IMR-90 (cell line): ENCODE results near the gene AJAP1. TPM values are rescaled to one million over a fixed set of nuclear protein-coding genes. Genes with fewer than 3 reads are reported as not detected.

Experiments
- ATAC-seq: fragments of 200-7000 bp; cut with Tn5 transposase; 2 replicates; pipeline ENCODE4 v1.9.1; 2020; ENCODE audit warnings: low read depth, mild to moderate bottlenecking, moderate library complexity
- BruUV-seq: library from RNA; stranded (reverse); fragments of 400-500 nt; replicated peaks from 2 replicates; lab custom pipeline; 2021; lab: Mats Ljungman, UMichigan
- CTCF ChIA-PET: fragments of 300-600 bp; formaldehyde crosslinking; extraction: SDS; loops from one replicate; lab custom pipeline; 2021; ENCODE audit warnings: antibody characterized with exemption; lab: Yijun Ruan, JAX
- POLR2A ChIA-PET: fragments of 300-600 bp; sonication (Branson Sonifier 250); formaldehyde crosslinking; loops from one replicate; lab custom pipeline; 2022; ENCODE audit warnings: antibody characterized with exemption; ENCODE audit not compliant: unreplicated experiment; lab: Charles Lee
- DNase-seq: peaks from one replicate; pipeline ENCODE4 v3.0.0; 2013
- H2AFZ ChIP-seq: replicated peaks from 2 replicates; pipeline ENCODE3; 2013; ENCODE audit warnings: low read length, mild to moderate bottlenecking; ENCODE audit not compliant: poor library complexity
- H2AK5ac ChIP-seq: 2 replicates; pipeline ENCODE4 v1.6.1; 2013; ENCODE audit warnings: low read depth, low read length, inconsistent platforms
- H2AK9ac ChIP-seq: replicated peaks from 2 replicates; pipeline ENCODE3; 2013; ENCODE audit warnings: mild to moderate bottlenecking, low read depth, low read length, moderate library complexity; ENCODE audit not compliant: poor library complexity
- H2BK120ac ChIP-seq: 2 replicates; pipeline ENCODE4 v1.6.1; 2013; ENCODE audit warnings: low read depth, low read length, inconsistent platforms
- H2BK15ac ChIP-seq: 3 replicates; pipeline ENCODE4 v1.6.1; 2013; ENCODE audit warnings: low read depth, low read length, inconsistent platforms
- H2BK20ac ChIP-seq: 2 replicates; pipeline ENCODE4 v1.6.1; 2013; ENCODE audit warnings: low read depth, mild to moderate bottlenecking, inconsistent platforms, low read length, moderate library complexity
- H2BK5ac ChIP-seq: 2 replicates; pipeline ENCODE4 v1.6.1; 2013; ENCODE audit warnings: mild to moderate bottlenecking, low read depth, low read length, inconsistent platforms; ENCODE audit not compliant: poor library complexity, severe bottlenecking
- H3K14ac ChIP-seq: replicated peaks from 2 replicates; pipeline ENCODE4 v1.6.1; 2013; ENCODE audit warnings: low read depth, low read length, inconsistent platforms
- H3K18ac ChIP-seq: 2 replicates; pipeline ENCODE4 v1.6.1; 2013; ENCODE audit warnings: low read depth, low read length, control low read depth
- H3K23ac ChIP-seq: 2 replicates; pipeline ENCODE4 v1.6.1; 2013; ENCODE audit warnings: low read depth, low read length, inconsistent platforms
- H3K27ac ChIP-seq: 2 replicates; pipeline ENCODE4 v1.5.1; 2013; ENCODE audit warnings: mild to moderate bottlenecking, control low read depth, low read length; ENCODE audit not compliant: insufficient read depth
- H3K27me3 ChIP-seq: 2 replicates; pipeline ENCODE4 v1.6.1; 2013; ENCODE audit warnings: low read length; ENCODE audit not compliant: control insufficient read depth, insufficient read depth
- H3K36me3 ChIP-seq: 2 replicates; pipeline ENCODE4 v1.6.1; 2013; ENCODE audit warnings: low read length, mixed read lengths; ENCODE audit not compliant: control insufficient read depth, insufficient read depth
- H3K4ac ChIP-seq: 2 replicates; pipeline ENCODE4 v1.6.1; 2013; ENCODE audit warnings: low read depth, low read length, inconsistent platforms
- H3K4me1 ChIP-seq: 2 replicates; pipeline ENCODE4 v1.6.1; 2013; ENCODE audit warnings: low read length, mixed read lengths; ENCODE audit not compliant: control insufficient read depth, insufficient read depth
- H3K4me2 ChIP-seq: 2 replicates; pipeline ENCODE4 v1.6.1; 2013; ENCODE audit warnings: low read depth, mild to moderate bottlenecking, control low read depth, low read length, moderate library complexity
- H3K4me3 ChIP-seq: 2 replicates; pipeline ENCODE4 v1.5.1; 2013; ENCODE audit warnings: low read depth, mild to moderate bottlenecking, control low read depth, low read length, moderate library complexity; ENCODE audit not compliant: insufficient read depth
- H3K56ac ChIP-seq: 2 replicates; pipeline ENCODE4 v1.6.1; 2013; ENCODE audit warnings: low read length, inconsistent platforms; ENCODE audit not compliant: insufficient read depth; ENCODE audit errors: extremely low read depth
- H3K79me1 ChIP-seq, 2 experiments: 2 replicates each; pipeline ENCODE4 v1.6.1; 2013; ENCODE audit warnings: low read length in 2 of 2, inconsistent platforms in 1 of 2, low read depth in 1 of 2
- H3K9ac ChIP-seq: 2 replicates; pipeline ENCODE4 v1.6.1; 2013; ENCODE audit warnings: low read depth, low read length, control low read depth
- H3K9me1 ChIP-seq: 2 replicates; pipeline ENCODE4 v1.6.1; 2013; ENCODE audit warnings: low read length, inconsistent platforms; ENCODE audit not compliant: insufficient read depth
- H3K9me3 ChIP-seq: 2 replicates; pipeline ENCODE4 v1.6.1; 2013; ENCODE audit warnings: low read length; ENCODE audit not compliant: control insufficient read depth, insufficient read depth
- H4K20me1 ChIP-seq: 2 replicates; pipeline ENCODE4 v1.6.1; 2013; ENCODE audit warnings: low read length, inconsistent platforms; ENCODE audit not compliant: insufficient read depth
- H4K5ac ChIP-seq: 2 replicates; pipeline ENCODE4 v1.6.1; 2013; ENCODE audit warnings: mild to moderate bottlenecking, low read depth, low read length, control low read depth
- H4K8ac ChIP-seq, 2 experiments: 2 replicates each; pipeline ENCODE4 v1.6.1; 2013; ENCODE audit warnings: low read depth in 2 of 2, low read length in 2 of 2, control low read depth in 1 of 2, inconsistent platforms in 1 of 2
- H4K91ac ChIP-seq: 2 replicates; pipeline ENCODE4 v1.6.1; 2013; ENCODE audit warnings: low read depth, low read length, inconsistent platforms; ENCODE audit not compliant: insufficient read depth
- CEBPB ChIP-seq: IDR thresholded peaks from 2 replicates; pipeline ENCODE4 v1.6.1; 2012; ENCODE audit warnings: low read depth, low read length, improper control_type of control experiment
- CHD1 ChIP-seq: IDR thresholded peaks from 2 replicates; pipeline ENCODE4 v1.6.1; 2012; ENCODE audit warnings: low read depth, low read length, improper control_type of control experiment
- CTCF ChIP-seq: conservative IDR thresholded peaks from 2 replicates; pipeline ENCODE4 v1.5.1; 2012; ENCODE audit warnings: mild to moderate bottlenecking, low read depth, low read length, improper control_type of control experiment
- ELK1 ChIP-seq: fragments of 150-350 bp; IDR thresholded peaks from 2 replicates; pipeline ENCODE4 v1.6.1; 2016; ENCODE audit warnings: low read depth, mild to moderate bottlenecking, low read length, moderate library complexity, borderline replicate concordance
- FOS ChIP-seq: fragments of 150-350 bp; IDR thresholded peaks from 2 replicates; pipeline ENCODE4 v1.6.1; 2016; ENCODE audit warnings: low read depth, low read length
- MAFK ChIP-seq: IDR thresholded peaks from 2 replicates; pipeline ENCODE4 v1.6.1; 2012; ENCODE audit warnings: low read depth, low read length, improper control_type of control experiment
- MAZ ChIP-seq: IDR thresholded peaks from 2 replicates; pipeline ENCODE4 v1.6.1; 2012; ENCODE audit warnings: low read depth, mild to moderate bottlenecking, low read length, improper control_type of control experiment, moderate library complexity, borderline replicate concordance
- MXI1 ChIP-seq: IDR thresholded peaks from 2 replicates; pipeline ENCODE4 v1.6.1; 2012; ENCODE audit warnings: low read depth, mild to moderate bottlenecking, low read length, moderate library complexity, borderline replicate concordance
- NFE2L2 ChIP-seq: fragments of 150-350 bp; IDR thresholded peaks from 2 replicates; pipeline ENCODE4 v1.6.1; 2016; ENCODE audit warnings: low read depth, mild to moderate bottlenecking, low read length
- RAD21 ChIP-seq: IDR thresholded peaks from 2 replicates; pipeline ENCODE4 v1.6.1; 2012; ENCODE audit warnings: low read length, improper control_type of control experiment
- RCOR1 ChIP-seq: IDR thresholded peaks from 2 replicates; pipeline ENCODE4 v1.6.1; 2012; ENCODE audit warnings: mild to moderate bottlenecking, low read length, improper control_type of control experiment; ENCODE audit not compliant: insufficient replicate concordance
- RFX5 ChIP-seq: IDR thresholded peaks from 2 replicates; pipeline ENCODE4 v1.8.0; 2012; ENCODE audit warnings: low read depth, mild to moderate bottlenecking, low read length, moderate library complexity
- SMC3 ChIP-seq: fragments of 150-350 bp; IDR thresholded peaks from 2 replicates; pipeline ENCODE4 v1.6.1; 2016; ENCODE audit warnings: low read depth, mild to moderate bottlenecking, antibody characterized with exemption, low read length, moderate library complexity
- USF2 ChIP-seq: fragments of 150-350 bp; IDR thresholded peaks from 2 replicates; pipeline ENCODE4 v1.6.1; 2017; ENCODE audit warnings: mild to moderate bottlenecking, antibody characterized with exemption, low read length, low read depth
- WGBS, 2 experiments: methylation state at CpG; one replicate each; pipeline versions ENCODE4 v1.1.5 to v1.1.7; 2013; ENCODE audit warnings: missing lambda C conversion rate in 2 of 2; ENCODE audit not compliant: insufficient read length in 1 of 2; ENCODE audit errors: extremely low coverage in 2 of 2; 5-methylcytosine and 5-hydroxymethylcytosine counted together
- dilution Hi-C: fragments of 300-500 bp; cut with HindIII; formaldehyde crosslinking; loops from one replicate; pipeline ENCODE4 v1.14.3; 2018; ENCODE audit warnings: low sequenced_read_pairs; ENCODE audit not compliant: unreplicated experiment
- in situ Hi-C: fragments of 300-500 bp; cut with MboI; formaldehyde crosslinking; loops from 3 replicates; pipeline ENCODE4 v1.14.3; 2019; ENCODE audit warnings: low sequenced_read_pairs, inconsistent platforms, mixed read lengths
- intact Hi-C: fragments of 100-400 bp; cut with micrococcal nuclease; formaldehyde crosslinking; loops from 2 replicates; pipeline ENCODE4 v1.10.0; 2022
- polyA plus RNA-seq, 3 experiments: library from polyadenylated mRNA; depleted of rRNA; stranded (reverse); fragments of >200 nt; gene quantifications; 2 replicates each; pipeline ENCODE4 v1.2.3, GENCODE V29; 2012; ENCODE audit warnings: low replicate concordance in 1 of 3
- total RNA-seq: library from RNA; depleted of rRNA; stranded (reverse); fragments of >200 nt; gene quantifications from 2 replicates; pipeline ENCODE4 v1.2.3, GENCODE V29; 2012

Gene AJAP1
- total and polyA plus RNA-seq, 2 of the 4 experiments (the other 2 are of a cell fraction), result under 0.01 to 0.02 TPM

- Histone ChIP-seq H3K36me3 (no peaks in the 10 kb centered on the region), H2BK15ac (no peak overlapping the region), H3K9me1 (no peaks in the 10 kb centered on the region), H3K14ac (no peak overlapping the region), H3K4me3 (no peak overlapping the region), H3K56ac (no peak overlapping the region), H2AK9ac (no peak overlapping the region), H3K79me1 (no peaks in the 10 kb centered on the region), H3K9me3 (peaks cover 57% of the 10 kb centered on the region), H4K8ac (no peak overlapping the region), H3K4ac (no peak overlapping the region), H2BK120ac (no peak overlapping the region), H3K27ac (no peak overlapping the region), H2AFZ (no peak overlapping the region), H3K18ac (no peak overlapping the region), H3K23ac (no peak overlapping the region), H3K4me2 (no peak overlapping the region), H4K20me1 (no peaks in the 10 kb centered on the region; the same call in 1 of the 2 replicates), H2AK5ac (no peak overlapping the region), H2BK20ac (no peak overlapping the region), H4K91ac (no peak overlapping the region), H2BK5ac (no peak overlapping the region), H3K9ac (no peak overlapping the region), H3K4me1 (no peaks in the 10 kb centered on the region), H4K5ac (no peak overlapping the region), H3K27me3 (no peaks in the 10 kb centered on the region)
- TF ChIP-seq RCOR1 (no peak), CEBPB (no peak), SMC3 (no peak), ELK1 (no peak), MXI1 (no peak), CTCF (no peak), NFE2L2 (no peak), MAFK (no peak), RFX5 (no peak), USF2 (no peak), RAD21 (no peak), MAZ (no peak), CHD1 (no peak), FOS (no peak)
- ChIA-PET CTCF (no interaction called here), POLR2A (no interaction called here)
- in situ Hi-C loops, result no loop called here
- WGBS, 2 experiments, result no CpG with 5 or more reads among the region's 11 CpGs
- intact Hi-C loops, result no loop called here
- dilution Hi-C loops, result no loop called here
- DNase-seq, result no peak
- no TSS peak for BruUV-seq
- ATAC-seq, result no peak
Measured at GRCh38 chr1:4749406-4749805, 95.0 kb downstream of the AJAP1 start.
